GM12873 (cell line): ENCODE data around the gene CSTF1.

Source experiments
- CTCF ChIP-seq: IDR thresholded peaks from 2 replicates; pipeline ENCODE4 v1.5.1; 2012; ENCODE audit warnings: low read depth, mild to moderate bottlenecking, moderate library complexity, low read length, control low read depth; ENCODE audit not compliant: insufficient read depth; ENCODE audit errors: missing control alignments

The CSTF1 gene

GRCh38 chr20:56449459-56449858 is 57.0 kb downstream of the CSTF1 start:
- no peak for TF ChIP-seq CTCF

GRCh38 chr20:56451056-56451765 is 58.8 kb downstream of the CSTF1 start:
- TF ChIP-seq CTCF, result no peak

GRCh38 chr20:56453352-56453751 is 60.9 kb downstream of the CSTF1 start:
- no peak for TF ChIP-seq CTCF

GRCh38 chr20:56454754-56455153 is 62.3 kb downstream of the CSTF1 start:
- no peak for TF ChIP-seq CTCF
